HUDEP-2 (cell line): ENCODE data around the gene ARMC8.

Experiments
- DNase-seq, 76 experiments: peaks; one replicate each; lab custom pipeline; 2025; ENCODE audit not compliant: unreplicated experiment in 76 of 76; lab: John Stamatoyannopoulos, UW

The ARMC8 gene

GRCh38 chr3:138338244-138338643 lies 151.1 kb downstream of the ARMC8 start:
- no peak for DNase-seq

- no peak for DNase-seq
These were observed 151.7 kb downstream of the ARMC8 start for GRCh38 chr3:138338811-138339210.

GRCh38 chr3:138340511-138340910 lies 153.4 kb downstream of the ARMC8 start:
- no peak for DNase-seq

- DNase-seq = no peak
These were observed 157.7 kb downstream of the ARMC8 start for GRCh38 chr3:138344754-138345153.
